GM21526 (cell line): Measurements from ENCODE around the gene COLEC11.
"Not testable (repeated sequence)": the region's sequence is repeated elsewhere in the genome, so short reads cannot be mapped to it uniquely, and the experiment has no call there.

Experiments used
- ATAC-seq: cut with Tn5 transposase; IDR thresholded peaks from one replicate; pipeline ENCODE4 v1.9.1; 2021; ENCODE audit warnings: moderate library complexity; ENCODE audit not compliant: unreplicated experiment, low FRiP score

Gene COLEC11

GRCh38 chr2:3635975-3636327 lies 41.0 kb downstream of the COLEC11 start:
- ATAC-seq = not testable (repeated sequence)

- ATAC-seq = no peak
Observed at GRCh38 chr2:3636586-3637310, 41.8 kb downstream of the COLEC11 start.

- no peak for ATAC-seq
Observed at GRCh38 chr2:3637311-3637675, 42.4 kb downstream of the COLEC11 start.

- ATAC-seq = no peak
Observed at GRCh38 chr2:3637692-3638455, 43.0 kb downstream of the COLEC11 start.

GRCh38 chr2:3638456-3638810 lies 43.5 kb downstream of the COLEC11 start:
- ATAC-seq = no peak

GRCh38 chr2:3639015-3639630 lies 44.2 kb downstream of the COLEC11 start:
- ATAC-seq = no peak

GRCh38 chr2:3639653-3640052 lies 44.7 kb downstream of the COLEC11 start:
- ATAC-seq = no peak

- no peak for ATAC-seq
Observed at GRCh38 chr2:3641181-3641580, 46.3 kb downstream of the COLEC11 start.

- no peak for ATAC-seq
Observed at GRCh38 chr2:3641841-3642421, 47.0 kb downstream of the COLEC11 start.

GRCh38 chr2:3642521-3643215 lies 47.8 kb downstream of the COLEC11 start:
- no peak for ATAC-seq

- ATAC-seq = no peak
Observed at GRCh38 chr2:3643371-3644245, 48.7 kb downstream of the COLEC11 start.

- ATAC-seq = no peak
Observed at GRCh38 chr2:3644246-3644525, 49.3 kb downstream of the COLEC11 start.

- no peak for ATAC-seq
Observed at GRCh38 chr2:3644891-3645605, 50.1 kb downstream of the COLEC11 start.

- no peak for ATAC-seq
Observed at GRCh38 chr2:3645745-3646389, 51.0 kb downstream of the COLEC11 start.

GRCh38 chr2:3646446-3646845 lies 51.5 kb downstream of the COLEC11 start:
- ATAC-seq = no peak

- no peak for ATAC-seq
Observed at GRCh38 chr2:3647246-3647645, 52.3 kb downstream of the COLEC11 start.

GRCh38 chr2:3647831-3648651 lies 53.1 kb downstream of the COLEC11 start:
- no peak for ATAC-seq

- ATAC-seq = no peak
Observed at GRCh38 chr2:3648652-3649177, 53.8 kb downstream of the COLEC11 start.
